ENCODE measurements around the gene CDC45.

- no peak for TF ChIP-seq CTCF (conservative IDR thresholded peaks at IDR 0.05)
- TF ChIP-seq EZH2 (IDR thresholded peaks at IDR 0.05; ENCODE audit: low read depth): no peak
Measured at GRCh38 chr22:19494676-19495173, 15.0 kb downstream of the CDC45 start.
